Activated naive CD8-positive, alpha-beta T cell treated with anti-CD3 and anti-CD28 coated beads, Interleukin-2, amount 10 ng/mL, durations not matched to agents 7 days and 5 days (primary cell): ENCODE measurements around the gene SFTPD. TPM values are rescaled to one million over a fixed set of nuclear protein-coding genes. Genes with fewer than 3 reads are reported as not detected.

Experiments
- ATAC-seq: fragments of 150-1000 bp; cut with Tn5 transposase; one replicate; pipeline ENCODE4 v1.10.0; 2021; ENCODE audit warnings: low read depth, moderate library complexity
- POLR2A ChIA-PET: fragments of 350-600 bp; sonication (Branson Sonifier 250); formaldehyde crosslinking; loops from one replicate; lab custom pipeline; 2021; ENCODE audit warnings: antibody characterized with exemption; lab: Charles Lee
- DNase-seq: peaks from one replicate; pipeline ENCODE4 v3.0.0; 2021
- H3K27ac Mint-ChIP-seq: one replicate; pipeline ENCODE4 v1.8.0; 2022; ENCODE audit warnings: mild to moderate bottlenecking, mixed read lengths
- H3K27me3 Mint-ChIP-seq: one replicate; pipeline ENCODE4 v1.8.0; 2022; ENCODE audit warnings: mild to moderate bottlenecking, moderate library complexity, mixed read lengths
- H3K36me3 Mint-ChIP-seq: one replicate; pipeline ENCODE4 v1.8.0; 2021; ENCODE audit warnings: mild to moderate bottlenecking, mixed read lengths
- H3K4me1 Mint-ChIP-seq: one replicate; pipeline ENCODE4 v1.8.0; 2021; ENCODE audit warnings: mixed read lengths
- H3K4me3 Mint-ChIP-seq: one replicate; pipeline ENCODE4 v1.8.0; 2022; ENCODE audit warnings: mild to moderate bottlenecking, moderate library complexity, mixed read lengths
- H3K9me3 Mint-ChIP-seq: one replicate; pipeline ENCODE4 v1.8.0; 2021; ENCODE audit warnings: mixed read lengths
- total RNA-seq, 2 experiments: library from RNA; stranded (reverse); gene quantifications; one replicate each; pipeline ENCODE4 v1.2.3, GENCODE V29; 2021

The SFTPD gene
- total RNA-seq, 2 experiments from 2014 or later, result not detected

DNA sequence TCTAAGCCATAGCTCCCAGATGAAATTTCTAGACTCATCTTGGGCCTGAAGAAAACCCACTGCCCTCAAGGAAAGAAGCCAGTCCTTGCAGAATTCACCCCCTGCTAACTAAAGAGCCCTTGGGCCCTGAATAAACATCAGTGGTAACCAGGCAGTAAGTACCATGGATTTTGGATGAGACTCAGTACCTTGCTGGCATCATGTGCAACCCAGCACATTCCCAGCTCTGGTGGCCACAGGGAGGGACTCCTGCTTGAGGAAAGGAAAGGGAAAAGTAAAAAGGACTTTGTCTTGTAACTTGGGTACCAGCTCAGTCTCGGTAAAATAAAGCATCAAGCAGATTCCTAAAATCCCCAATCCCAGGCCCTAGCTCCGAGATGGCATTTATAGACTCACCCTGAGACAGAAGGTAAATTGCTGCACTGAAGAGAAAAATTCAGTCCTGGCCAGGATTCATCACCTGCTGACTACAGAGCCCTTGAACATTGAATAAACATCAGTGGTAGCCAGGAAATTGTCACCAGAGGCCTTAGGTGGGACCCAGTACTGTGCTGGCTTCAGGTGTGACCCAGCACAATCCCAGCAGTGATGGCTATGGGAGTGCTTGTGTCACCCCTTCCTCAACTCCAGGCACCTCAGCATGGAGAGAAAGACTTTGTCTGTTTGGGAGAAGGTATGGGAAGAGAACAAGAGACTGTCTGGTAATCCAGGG lies 31.2 kb upstream of the SFTPD start:
- no peak for ATAC-seq
- POLR2A ChIA-PET, result no interaction called here
- no peak for DNase-seq
- H3K36me3 Mint-ChIP-seq, result peaks cover 1% of the 10 kb centered on the region
- peaks cover 60% of the 10 kb centered on the region for H3K27me3 Mint-ChIP-seq
- peaks cover 2% of the 10 kb centered on the region for H3K9me3 Mint-ChIP-seq
- no peak overlapping the region for H3K4me3 Mint-ChIP-seq
- H3K27ac Mint-ChIP-seq, result no peak overlapping the region
- peaks cover 2% of the 10 kb centered on the region for H3K4me1 Mint-ChIP-seq

DNA sequence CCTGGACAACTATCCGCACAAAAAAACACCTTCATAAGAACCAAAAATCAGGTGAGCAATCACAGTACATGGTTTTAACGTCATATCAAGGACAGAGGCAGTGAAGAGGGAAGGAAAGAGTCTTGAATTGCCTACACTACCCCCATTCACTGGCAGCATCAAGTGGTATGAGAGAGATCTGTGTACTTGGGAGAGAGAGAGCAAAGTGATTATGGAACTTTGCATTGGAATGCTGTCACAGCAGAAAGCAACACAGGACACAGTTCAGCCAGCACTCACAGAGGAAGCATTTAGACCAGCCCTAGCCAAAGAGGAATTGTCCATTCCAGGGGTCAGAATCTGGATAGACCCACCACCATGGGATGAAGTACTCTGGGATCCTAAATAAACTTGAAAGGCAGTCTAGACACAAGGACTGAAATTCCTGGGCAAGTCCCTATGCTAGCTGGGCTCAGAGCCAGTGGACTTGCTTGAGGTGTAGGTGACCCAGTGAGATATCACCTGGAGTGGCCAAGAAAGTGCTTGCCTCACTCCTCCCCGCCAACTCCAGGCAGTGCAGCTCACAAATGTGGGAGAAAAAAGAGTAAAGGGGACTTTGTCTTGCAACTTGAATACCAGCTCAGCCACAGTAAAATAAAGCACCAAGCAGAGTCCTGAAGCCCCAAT lies 30.5 kb upstream of the SFTPD start:
- peaks cover 58% of the 10 kb centered on the region for H3K27me3 Mint-ChIP-seq
- peaks cover 2% of the 10 kb centered on the region for H3K4me1 Mint-ChIP-seq
- peaks cover 2% of the 10 kb centered on the region for H3K9me3 Mint-ChIP-seq
- H3K4me3 Mint-ChIP-seq, result no peak overlapping the region
- DNase-seq (no peak), ATAC-seq (no peak)
- no peak overlapping the region for H3K27ac Mint-ChIP-seq
- peaks cover 1% of the 10 kb centered on the region for H3K36me3 Mint-ChIP-seq
- POLR2A ChIA-PET, result no interaction called here

- POLR2A ChIA-PET, result no interaction called here
- no peak for DNase-seq
- peaks cover 40% of the 10 kb centered on the region for H3K27me3 Mint-ChIP-seq
- no peak overlapping the region for H3K27ac Mint-ChIP-seq
- H3K9me3 Mint-ChIP-seq, result peaks cover 2% of the 10 kb centered on the region
- H3K4me1 Mint-ChIP-seq, result no peaks in the 10 kb centered on the region
- H3K4me3 Mint-ChIP-seq, result no peak overlapping the region
- ATAC-seq, result no peak
- peaks cover 1% of the 10 kb centered on the region for H3K36me3 Mint-ChIP-seq
Observed at GRCh38 chr10:79976999-79977398, 28.1 kb upstream of the SFTPD start.

DNA sequence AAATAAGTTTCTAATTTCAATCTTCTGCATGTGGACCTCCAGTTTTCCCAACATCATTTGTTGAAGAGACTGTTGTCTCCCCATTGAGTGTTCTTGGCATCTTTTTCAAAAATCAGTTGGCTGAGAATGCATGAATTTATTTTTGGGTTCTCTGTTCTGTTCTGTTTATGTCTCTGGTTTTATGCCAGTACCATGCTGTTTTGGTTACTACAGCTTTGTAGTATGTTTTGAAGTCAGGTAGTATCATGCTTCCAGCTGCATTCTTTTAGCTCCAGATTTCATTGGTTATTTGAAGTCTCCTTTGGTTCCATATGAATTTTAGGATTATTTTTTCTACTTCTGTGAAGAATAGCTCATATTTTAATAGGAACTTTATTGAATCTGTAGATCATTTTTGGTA lies 21.2 kb upstream of the SFTPD start:
- Mint-ChIP-seq H3K27me3 (peaks cover 10% of the 10 kb centered on the region), H3K4me3 (no peak overlapping the region), H3K9me3 (peaks cover 2% of the 10 kb centered on the region), H3K27ac (no peak overlapping the region), H3K4me1 (no peaks in the 10 kb centered on the region), H3K36me3 (no peaks in the 10 kb centered on the region)
- POLR2A ChIA-PET, result no interaction called here
- DNase-seq, result no peak
- no peak for ATAC-seq

GRCh38 chr10:79947787-79948424 lies 999 bp downstream of the SFTPD start:
- Mint-ChIP-seq H3K4me3 (no peak overlapping the region), H3K9me3 (peaks cover 2% of the 10 kb centered on the region), H3K36me3 (no peaks in the 10 kb centered on the region), H3K27me3 (peaks cover 20% of the 10 kb centered on the region), H3K27ac (no peak overlapping the region), H3K4me1 (no peaks in the 10 kb centered on the region)
- POLR2A ChIA-PET, result no interaction called here
- ATAC-seq (no peak), DNase-seq (no peak)

DNA sequence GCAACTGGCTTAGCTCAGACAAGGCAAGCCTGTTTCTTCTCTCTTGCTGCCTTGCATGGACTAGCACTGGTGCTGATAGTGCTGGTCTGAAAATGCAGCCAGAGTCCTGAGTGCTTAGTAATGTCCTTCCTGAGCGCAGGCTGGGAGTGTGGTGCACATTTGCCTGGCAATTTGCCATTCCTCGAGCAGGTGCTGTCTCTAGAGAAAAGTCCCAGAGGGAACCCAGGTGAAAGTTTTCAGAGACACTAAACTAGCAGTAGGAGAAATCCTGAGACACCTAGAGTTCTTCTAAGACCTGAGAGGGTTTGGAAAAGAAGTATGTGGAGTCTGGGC lies 1.9 kb downstream of the SFTPD start:
- Mint-ChIP-seq H3K27ac (no peak overlapping the region), H3K9me3 (peaks cover 2% of the 10 kb centered on the region), H3K4me3 (no peak overlapping the region), H3K36me3 (no peaks in the 10 kb centered on the region), H3K27me3 (peaks cover 20% of the 10 kb centered on the region), H3K4me1 (no peaks in the 10 kb centered on the region)
- POLR2A ChIA-PET, result no interaction called here
- no peak for ATAC-seq
- no peak for DNase-seq

DNA sequence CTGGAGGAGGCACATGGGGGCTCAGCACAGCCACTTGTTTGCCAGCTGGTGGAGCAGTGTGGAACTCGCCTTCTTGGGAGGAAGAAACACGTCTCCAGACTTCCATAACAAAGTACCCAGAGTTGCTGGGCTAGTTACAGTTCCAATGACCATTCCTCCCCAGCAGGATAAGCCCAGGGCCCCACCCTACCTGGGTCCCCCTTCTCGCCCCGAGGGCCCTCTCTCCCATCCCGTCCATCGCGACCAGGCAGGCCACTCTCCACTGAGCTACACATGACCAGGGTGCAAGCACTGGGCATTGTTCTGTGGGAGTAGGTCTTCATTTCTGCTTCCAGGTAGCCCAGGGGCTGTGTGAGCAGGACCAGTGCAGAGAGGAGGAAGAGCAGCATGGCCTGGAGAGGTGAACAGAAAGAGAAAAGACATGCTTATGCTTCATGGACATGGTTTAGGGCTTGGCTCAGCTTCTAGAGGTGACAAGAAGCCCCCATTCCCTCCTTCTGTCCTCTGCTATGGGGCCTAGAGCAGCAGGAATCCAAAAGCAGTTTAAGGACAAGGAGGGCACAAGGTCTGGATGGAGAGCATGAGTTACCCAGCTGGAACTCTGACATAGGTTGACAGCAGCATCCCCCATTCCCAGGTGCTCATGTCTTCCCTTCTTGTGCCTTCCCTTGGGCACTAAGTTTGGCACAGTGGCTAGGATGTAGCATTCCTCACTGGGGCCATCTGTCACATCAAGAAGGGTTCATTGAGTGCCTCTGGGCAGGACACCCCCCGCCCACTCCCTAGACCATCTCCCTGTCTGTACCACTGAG lies 2.4 kb downstream of the SFTPD start:
- ATAC-seq (no peak), DNase-seq (no peak)
- Mint-ChIP-seq H3K36me3 (no peaks in the 10 kb centered on the region), H3K4me3 (no peak overlapping the region), H3K9me3 (peaks cover 2% of the 10 kb centered on the region), H3K27me3 (peaks cover 20% of the 10 kb centered on the region), H3K4me1 (no peaks in the 10 kb centered on the region), H3K27ac (no peak overlapping the region)
- POLR2A ChIA-PET, result no interaction called here

- Mint-ChIP-seq H3K4me3 (no peak overlapping the region), H3K27ac (no peak overlapping the region), H3K27me3 (peaks cover 16% of the 10 kb centered on the region), H3K36me3 (no peaks in the 10 kb centered on the region), H3K9me3 (no peaks in the 10 kb centered on the region), H3K4me1 (no peaks in the 10 kb centered on the region)
- POLR2A ChIA-PET, result no interaction called here
- ATAC-seq, result no peak
- no peak for DNase-seq
Observed at GRCh38 chr10:79944428-79945395, 4.2 kb downstream of the SFTPD start.

- ATAC-seq (no peak), DNase-seq (no peak)
- Mint-ChIP-seq H3K9me3 (no peaks in the 10 kb centered on the region), H3K27ac (no peak overlapping the region), H3K4me3 (no peak overlapping the region), H3K36me3 (no peaks in the 10 kb centered on the region), H3K4me1 (peaks cover 4% of the 10 kb centered on the region), H3K27me3 (peaks cover 9% of the 10 kb centered on the region)
- POLR2A ChIA-PET, result no interaction called here
Observed at GRCh38 chr10:79943871-79944270, 5.0 kb downstream of the SFTPD start.

DNA sequence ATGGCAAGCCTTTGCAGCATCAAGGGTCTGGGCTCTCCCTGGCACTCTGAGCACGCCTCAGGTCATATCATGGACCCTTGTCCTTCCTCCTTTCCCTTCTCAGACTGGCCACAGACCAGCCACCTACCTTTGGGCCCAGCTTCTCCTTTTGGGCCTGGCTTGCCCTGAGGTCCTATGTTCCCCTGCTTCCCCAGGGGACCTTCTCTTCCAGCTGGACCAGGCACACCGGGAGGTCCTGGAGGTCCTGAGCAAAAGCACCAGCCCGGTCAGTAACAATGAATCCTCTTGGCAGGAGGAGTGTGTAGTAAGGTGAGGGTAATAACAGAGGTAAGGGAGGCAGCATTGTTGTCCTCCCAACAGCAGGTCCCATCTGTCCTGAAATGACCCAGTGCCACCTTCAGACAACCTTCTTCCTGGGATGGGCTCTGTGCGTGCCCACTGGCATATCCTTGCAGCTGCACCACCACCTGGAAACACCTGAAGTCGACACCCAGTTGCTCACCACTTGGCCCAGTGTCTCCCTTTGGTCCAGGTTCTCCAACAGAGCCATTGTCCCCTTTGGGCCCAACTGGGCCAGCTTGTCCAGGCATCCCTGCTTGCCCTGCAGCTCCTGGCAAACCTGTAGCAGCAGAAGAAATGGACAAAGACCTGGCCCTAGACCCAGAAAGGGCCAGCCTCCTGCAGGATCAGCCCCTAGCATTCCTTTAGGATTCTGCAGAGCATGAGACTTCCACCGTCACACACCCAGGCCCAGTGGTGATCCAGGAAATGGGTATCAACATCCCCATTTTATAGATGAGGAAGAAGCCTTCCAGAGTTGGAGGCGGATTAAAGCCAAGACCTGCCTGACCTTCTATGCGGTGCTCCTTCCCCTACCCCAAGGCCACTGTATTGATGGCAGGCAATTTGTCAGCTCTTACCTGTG lies 6.4 kb downstream of the SFTPD start:
- Mint-ChIP-seq H3K4me3 (no peak overlapping the region), H3K36me3 (no peaks in the 10 kb centered on the region), H3K27me3 (peaks cover 2% of the 10 kb centered on the region), H3K27ac (no peak overlapping the region), H3K9me3 (no peaks in the 10 kb centered on the region), H3K4me1 (peaks cover 8% of the 10 kb centered on the region)
- DNase-seq (no peak), ATAC-seq (no peak)
- POLR2A ChIA-PET, result no interaction called here

- H3K36me3 Mint-ChIP-seq, result no peaks in the 10 kb centered on the region
- no peak overlapping the region for H3K4me3 Mint-ChIP-seq
- H3K9me3 Mint-ChIP-seq, result no peaks in the 10 kb centered on the region
- H3K4me1 Mint-ChIP-seq, result peaks cover 8% of the 10 kb centered on the region
- ATAC-seq (no peak), DNase-seq (no peak)
- no peak overlapping the region for H3K27ac Mint-ChIP-seq
- POLR2A ChIA-PET, result no interaction called here
- H3K27me3 Mint-ChIP-seq, result peaks cover 3% of the 10 kb centered on the region
Observed at GRCh38 chr10:79941585-79942210, 7.2 kb downstream of the SFTPD start.
